NCI-H2029 (cell line): ENCODE measurements around the gene RNF146.
A peak's percentile ranks its signal among the peaks of the same experiment; 100 is the strongest.
"Not testable (repeated sequence)": the region's sequence is repeated elsewhere in the genome, so short reads cannot be mapped to it uniquely, and the experiment has no call there.

ENCODE experiments used
- DNase-seq: peaks from one replicate; lab custom pipeline; 2025; lab: John Stamatoyannopoulos, UW

The RNF146 gene

GRCh38 chr6:127282184-127282583 lies 15.5 kb downstream of the RNF146 start:
- DNase-seq, result no peak

GRCh38 chr6:127288705-127289104 lies 22.0 kb downstream of the RNF146 start:
- DNase-seq, result no peak

GRCh38 chr6:127289934-127290333 lies 23.3 kb downstream of the RNF146 start:
- no peak for DNase-seq

GRCh38 chr6:127290391-127291265 lies 24.0 kb downstream of the RNF146 start:
- DNase-seq, result no peak

- DNase-seq, result no peak
These were observed 24.8 kb downstream of the RNF146 start for GRCh38 chr6:127291495-127291894.

GRCh38 chr6:127297502-127298070 lies 30.9 kb downstream of the RNF146 start:
- no peak for DNase-seq

- no peak for DNase-seq
These were observed 31.8 kb downstream of the RNF146 start for GRCh38 chr6:127298475-127298874.

- DNase-seq, result no peak
These were observed 33.0 kb downstream of the RNF146 start for GRCh38 chr6:127299522-127300240.

GRCh38 chr6:127300411-127300810 lies 33.7 kb downstream of the RNF146 start:
- no peak for DNase-seq

GRCh38 chr6:127301199-127301700 lies 34.6 kb downstream of the RNF146 start:
- DNase-seq, result no peak

GRCh38 chr6:127302728-127303660 lies 36.3 kb downstream of the RNF146 start:
- peak; percentile 39 for DNase-seq

GRCh38 chr6:127303917-127304316 lies 37.3 kb downstream of the RNF146 start:
- no peak for DNase-seq

GRCh38 chr6:127305741-127306140 lies 39.1 kb downstream of the RNF146 start:
- no peak for DNase-seq

GRCh38 chr6:127317388-127318128 lies 50.9 kb downstream of the RNF146 start:
- no peak for DNase-seq

GRCh38 chr6:127319686-127320085 lies 53.0 kb downstream of the RNF146 start:
- no peak for DNase-seq

GRCh38 chr6:127328043-127328609 lies 61.5 kb downstream of the RNF146 start:
- no peak for DNase-seq

GRCh38 chr6:127331256-127331655 lies 64.6 kb downstream of the RNF146 start:
- DNase-seq, result not testable (repeated sequence)

- DNase-seq, result no peak
These were observed 65.8 kb downstream of the RNF146 start for GRCh38 chr6:127332383-127332961.
